HepG2 (cell line): Measurements from ENCODE around the gene LCN2. TPM values are rescaled to one million over a fixed set of nuclear protein-coding genes. Genes with fewer than 3 reads are reported as not detected.

Experiments
- HOXA9 ChIP-seq: sonication (generic); formaldehyde crosslinking; IDR thresholded peaks from 2 replicates; pipeline ENCODE4 v1.8.1; 2022; ENCODE audit warnings: missing genetic modification reagents, mild to moderate bottlenecking, moderate library complexity, borderline replicate concordance
- LCORL ChIP-seq, 2 experiments: fragments of 450-650 bp in 1 of 2; sonication (generic) in 1 of 2; formaldehyde crosslinking in 1 of 2; IDR thresholded peaks; 2 replicates each; pipeline versions ENCODE4 v1.5.0 to v1.6.1; 2017 to 2020; ENCODE audit warnings: antibody characterized with exemption in 1 of 2, missing genetic modification reagents in 1 of 2
- NFYC ChIP-seq: IDR thresholded peaks from 2 replicates; pipeline ENCODE4 v1.6.1; 2016; ENCODE audit warnings: missing genetic modification reagents, missing compliant biosample characterization
- RERE ChIP-seq: IDR thresholded peaks from 2 replicates; pipeline ENCODE4 v1.6.1; 2016; ENCODE audit warnings: low read depth, missing genetic modification reagents, missing compliant biosample characterization
- SMAD9 ChIP-seq: sonication (generic); formaldehyde crosslinking; IDR thresholded peaks from 2 replicates; pipeline ENCODE4 v1.5.1; 2020; ENCODE audit warnings: mild to moderate bottlenecking, missing genetic modification reagents
- U2AF1 ChIP-seq: fragments of 200-400 bp; formaldehyde crosslinking; optimal IDR thresholded peaks from 2 replicates; pipeline ENCODE3; 2017; ENCODE audit warnings: mild to moderate bottlenecking, low read depth, low read length
- YEATS2 ChIP-seq: sonication (generic); formaldehyde crosslinking; IDR thresholded peaks from 2 replicates; pipeline ENCODE4 v1.4.0; 2020; ENCODE audit warnings: missing genetic modification reagents, borderline replicate concordance
- ZBTB7B ChIP-seq: sonication (generic); formaldehyde crosslinking; IDR thresholded peaks from 2 replicates; pipeline ENCODE4 v1.4.0; 2020; ENCODE audit warnings: missing genetic modification reagents
- ZFP1 ChIP-seq: IDR thresholded peaks from 2 replicates; pipeline ENCODE4 v1.6.1; 2016
- ZFP37 ChIP-seq: sonication (generic); formaldehyde crosslinking; IDR thresholded peaks from 2 replicates; pipeline ENCODE4 v1.4.0; 2020; ENCODE audit warnings: missing genetic modification reagents, borderline replicate concordance
- ZMAT3 ChIP-seq: sonication (generic); formaldehyde crosslinking; conservative IDR thresholded peaks from 2 replicates; pipeline ENCODE4 v1.7.0; 2021; ENCODE audit warnings: missing genetic modification reagents
- ZNF3 ChIP-seq: IDR thresholded peaks from 2 replicates; pipeline ENCODE4 v1.7.0; 2017; ENCODE audit warnings: inconsistent platforms
- ZNF609 ChIP-seq: sonication (generic); formaldehyde crosslinking; IDR thresholded peaks from 2 replicates; pipeline ENCODE4 v1.4.0; 2020; ENCODE audit warnings: mild to moderate bottlenecking, missing genetic modification reagents, borderline replicate concordance
- ZNF781 ChIP-seq: sonication (generic); formaldehyde crosslinking; IDR thresholded peaks from 2 replicates; pipeline ENCODE4 v1.5.1; 2020; ENCODE audit warnings: borderline replicate concordance, mild to moderate bottlenecking, missing genetic modification reagents; ENCODE audit errors: not compliant biosample characterization
- polyA plus RNA-seq, 8 experiments: library from polyadenylated mRNA; depleted of rRNA in 3 of 8; stranded (reverse) in 7 of 8; unstranded in 1 of 8; fragments of >200 nt; fragmentation: Illumina TruSeq in 4 of 8; extraction: Trizol in 4 of 8; gene quantifications; 2 replicates each; pipeline versions ENCODE4 v1.2.1 to v1.2.3, GENCODE V29; 2011 to 2016; ENCODE audit warnings: low read depth in 4 of 8, missing spikeins in 1 of 8, mixed read lengths in 1 of 8; ENCODE audit not compliant: insufficient read depth in 1 of 8
- total RNA-seq, 5 experiments: library from RNA; depleted of rRNA; stranded (reverse); fragments of >200 nt; fragmentation: Illumina TruSeq; extraction: Trizol; gene quantifications; 2 replicates each; pipeline ENCODE4 v1.2.3, GENCODE V29; 2016; ENCODE audit warnings: low read depth in 1 of 5
- TF ChIP-seq, protein P1 (sequence below): sonication (generic); formaldehyde crosslinking; IDR thresholded peaks from 2 replicates; pipeline ENCODE4 v1.4.0; 2020; ENCODE audit warnings: missing genetic modification reagents
- TF ChIP-seq, protein P2 (sequence below): IDR thresholded peaks from 2 replicates; pipeline ENCODE4 v1.6.1; 2016; ENCODE audit warnings: missing genetic modification reagents, missing compliant biosample characterization
- TF ChIP-seq, protein P3 (sequence below): sonication (generic); formaldehyde crosslinking; IDR thresholded peaks from 2 replicates; pipeline ENCODE4 v1.5.0; 2020; ENCODE audit warnings: missing genetic modification reagents

LCN2 gene
- total and polyA plus RNA-seq, 2 of the 13 experiments (the other 11 are each of a cell fraction or from before 2014, with no cell fraction given), result 0.38 to 1.4 TPM

DNA sequence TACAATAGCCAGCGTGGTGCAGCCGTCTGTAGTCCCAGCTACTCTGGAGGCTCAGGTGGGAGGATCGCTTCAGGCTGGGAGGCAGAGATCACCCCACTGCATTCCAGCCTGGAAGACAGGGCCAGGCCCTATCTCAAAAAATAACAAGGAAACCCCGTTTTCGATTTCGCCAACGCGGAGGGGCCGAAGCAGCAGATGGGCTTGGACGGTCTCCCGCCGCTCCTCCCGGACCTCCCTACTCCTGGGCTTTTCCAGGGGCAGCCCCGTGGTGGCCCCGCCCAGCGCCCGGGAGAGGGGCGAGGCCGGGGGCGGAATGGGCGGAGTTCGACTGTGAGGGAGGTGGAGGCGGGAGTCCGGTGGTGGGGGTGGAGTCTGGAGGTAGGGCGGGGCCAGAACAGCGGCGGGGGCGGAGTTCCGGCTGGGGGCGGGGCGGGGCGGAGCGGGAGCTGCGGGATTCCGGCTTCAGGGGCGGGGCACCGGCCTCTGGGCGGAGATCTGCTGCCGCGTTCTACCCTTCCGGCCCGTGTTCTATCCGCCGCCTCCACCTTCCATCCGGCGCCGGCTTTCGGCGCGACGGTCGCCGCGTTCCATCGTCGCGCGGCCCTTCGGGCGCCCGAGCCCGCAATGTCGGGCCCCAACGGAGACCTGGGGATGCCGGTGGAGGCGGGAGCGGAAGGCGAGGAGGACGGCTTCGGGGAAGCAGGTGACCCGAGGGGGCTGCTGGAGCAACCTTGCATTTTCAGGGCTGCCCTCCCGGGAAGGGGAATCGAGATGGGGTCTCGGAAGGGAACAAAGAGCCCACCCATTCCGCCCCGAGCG, 10.7 kb downstream of the LCN2 start, which contains the start of gene BBLN (continued):
- TF ChIP-seq ZNF609 (CRISPR knock-in tag) (no peak), U2AF1 (peak; percentile 37), ZFP37 (CRISPR knock-in tag) (no peak), SMAD9 (CRISPR knock-in tag) (no peak), YEATS2 (CRISPR knock-in tag) (peak; percentile 64; the same call in 1 of the 2 replicates), NFYC (CRISPR knock-in tag) (no peak), RERE (no peak), LCORL (IDR thresholded peaks at IDR 0.05) (no peak), LCORL (CRISPR knock-in tag; IDR thresholded peaks at IDR 0.05) (0 out of 2 replicates have a peak, but pooled peaks have one; percentile 16), ZBTB7B (no peak; the same call in 1 of the 2 replicates), ZNF781 (CRISPR knock-in tag) (peak; percentile 8), HOXA9 (CRISPR knock-in tag) (no peak), ZFP1 (no peak), ZMAT3 (0 out of 2 replicates have a peak, but pooled peaks have one; percentile 74), ZNF3 (CRISPR knock-in tag) (no peak)
- TF ChIP-seq, protein P1, sequence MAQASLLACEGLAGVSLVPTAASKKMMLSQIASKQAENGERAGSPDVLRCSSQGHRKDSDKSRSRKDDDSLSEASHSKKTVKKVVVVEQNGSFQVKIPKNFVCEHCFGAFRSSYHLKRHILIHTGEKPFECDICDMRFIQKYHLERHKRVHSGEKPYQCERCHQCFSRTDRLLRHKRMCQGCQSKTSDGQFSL (CRISPR knock-in tag), result no peak
- TF ChIP-seq, protein P2, sequence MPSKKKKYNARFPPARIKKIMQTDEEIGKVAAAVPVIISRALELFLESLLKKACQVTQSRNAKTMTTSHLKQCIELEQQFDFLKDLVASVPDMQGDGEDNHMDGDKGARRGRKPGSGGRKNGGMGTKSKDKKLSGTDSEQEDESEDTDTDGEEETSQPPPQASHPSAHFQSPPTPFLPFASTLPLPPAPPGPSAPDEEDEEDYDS (CRISPR knock-in tag), result no peak
- TF ChIP-seq, protein P3, sequence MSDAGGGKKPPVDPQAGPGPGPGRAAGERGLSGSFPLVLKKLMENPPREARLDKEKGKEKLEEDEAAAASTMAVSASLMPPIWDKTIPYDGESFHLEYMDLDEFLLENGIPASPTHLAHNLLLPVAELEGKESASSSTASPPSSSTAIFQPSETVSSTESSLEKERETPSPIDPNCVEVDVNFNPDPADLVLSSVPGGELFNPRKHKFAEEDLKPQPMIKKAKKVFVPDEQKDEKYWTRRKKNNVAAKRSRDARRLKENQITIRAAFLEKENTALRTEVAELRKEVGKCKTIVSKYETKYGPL (CRISPR knock-in tag), result no peak
